ENCODE measurements around the gene MAP4K5. TPM values are rescaled to one million over a fixed set of nuclear protein-coding genes. Genes with fewer than 3 reads are reported as not detected.

Gene MAP4K5
- total RNA-seq, 1 experiment from 2014 or later, result 39.1 TPM

DNA sequence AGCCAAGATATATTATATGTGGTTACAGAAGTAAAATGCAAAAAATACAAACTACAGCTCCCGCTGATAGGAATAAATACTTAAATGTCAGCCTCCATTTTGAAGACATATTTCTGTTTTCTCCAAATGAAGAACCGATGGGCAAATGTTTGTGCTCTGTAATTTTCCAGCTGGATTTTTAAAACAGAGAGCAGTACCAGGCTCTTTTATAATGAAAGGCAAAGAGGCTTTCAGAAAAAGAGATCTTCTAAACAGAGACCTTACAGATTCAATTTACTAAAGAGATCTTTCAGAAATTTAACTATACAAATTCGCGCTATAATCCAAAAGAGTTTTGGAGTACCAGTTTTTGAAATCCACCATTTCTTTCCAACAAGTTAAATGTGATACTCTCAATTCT is 19.9 kb downstream of the MAP4K5 start:
- POLR2A ChIA-PET, result no interaction called here

More for the DNA sequence above, 19.9 kb downstream of the MAP4K5 start:
- ATAC-seq, result no peak
- Histone ChIP-seq H3K9ac (ENCODE audit: low read length) (no peak overlapping the region), H3K9me3 (ENCODE audit: control insufficient read depth in 1 of 2, insufficient read depth in 1 of 2, low read depth in 1 of 2, low read length in 2 of 2) (no peaks in the 10 kb centered on the region), H3K4me3 (replicated peaks in 1 of 2; ENCODE audit: low read depth in 1 of 2, low read length in 2 of 2) (no peak overlapping the region), H3K27ac (ENCODE audit: low read depth, low read length) (no peak overlapping the region), H3K36me3 (ENCODE audit: control insufficient read depth in 1 of 2, insufficient read depth in 2 of 2, low read length in 2 of 2) (0 out of 4 replicates have a peak, but pooled peaks cover 0 to 3% of the 10 kb centered on the region in 2 experiments), H2AFZ (ENCODE audit: low read depth, low read length, poor library complexity, severe bottlenecking) (no peak overlapping the region), H3K27me3 (ENCODE audit: insufficient read depth, low read length) (no peaks in the 10 kb centered on the region), H3K4me1 (ENCODE audit: control insufficient read depth in 1 of 2, insufficient read depth in 2 of 2, low read length in 2 of 2) (peaks cover under 1 to 3% of the 10 kb centered on the region in 2 experiments; a peak in 3 of 4 replicates), H3K9me2 (ENCODE audit: insufficient read depth) (no peaks in the 10 kb centered on the region), H3K4me2 (ENCODE audit: low read length) (no peak overlapping the region), H3K79me2 (ENCODE audit: insufficient read depth, low read length) (peaks cover 83% of the 10 kb centered on the region), H4K20me1 (ENCODE audit: insufficient read depth) (no peaks in the 10 kb centered on the region)
- ChIA-PET CTCF (no interaction called here), RAD21 (ENCODE audit: low non-redundant PET in 1 of 2, low total read pairs in 2 of 2, uncharacterized antibody in 2 of 2, unreplicated experiment in 2 of 2) (no interaction called here)
- no TSS peak for BruUV-seq (replicated peaks)
- TF ChIP-seq, protein P1, sequence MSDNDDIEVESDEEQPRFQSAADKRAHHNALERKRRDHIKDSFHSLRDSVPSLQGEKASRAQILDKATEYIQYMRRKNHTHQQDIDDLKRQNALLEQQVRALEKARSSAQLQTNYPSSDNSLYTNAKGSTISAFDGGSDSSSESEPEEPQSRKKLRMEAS (IDR thresholded peaks at IDR 0.05), result no peak
- TF ChIP-seq CEBPB (IDR thresholded peaks at IDR 0.05; ENCODE audit: low read depth), result no peak
- TF ChIP-seq YY1 (IDR thresholded peaks at IDR 0.05; ENCODE audit: extremely low read depth, insufficient replicate concordance, low read depth, low read length), result no peak
- no peak for TF ChIP-seq SIN3A (IDR thresholded peaks at IDR 0.05; ENCODE audit: low read depth)
- TF ChIP-seq ZNF274 (IDR thresholded peaks at IDR 0.05; ENCODE audit: low read depth, low read length), result no peak
- TF ChIP-seq POLR2A (IDR thresholded peaks at IDR 0.05; ENCODE audit: borderline replicate concordance, extremely low read depth, insufficient read depth, insufficient read length), result no peak
- TF ChIP-seq ELF1 (IDR thresholded peaks at IDR 0.05; ENCODE audit: borderline replicate concordance, low read depth), result no peak
- TF ChIP-seq SP1 (IDR thresholded peaks at IDR 0.05; ENCODE audit: low read depth), result no peak
- TF ChIP-seq EZH2phosphoT487 (IDR thresholded peaks at IDR 0.05; ENCODE audit: borderline replicate concordance), result no peak
- TF ChIP-seq, protein P2, sequence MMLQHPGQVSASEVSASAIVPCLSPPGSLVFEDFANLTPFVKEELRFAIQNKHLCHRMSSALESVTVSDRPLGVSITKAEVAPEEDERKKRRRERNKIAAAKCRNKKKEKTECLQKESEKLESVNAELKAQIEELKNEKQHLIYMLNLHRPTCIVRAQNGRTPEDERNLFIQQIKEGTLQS (IDR thresholded peaks at IDR 0.05), result no peak
- TF ChIP-seq, protein P3, sequence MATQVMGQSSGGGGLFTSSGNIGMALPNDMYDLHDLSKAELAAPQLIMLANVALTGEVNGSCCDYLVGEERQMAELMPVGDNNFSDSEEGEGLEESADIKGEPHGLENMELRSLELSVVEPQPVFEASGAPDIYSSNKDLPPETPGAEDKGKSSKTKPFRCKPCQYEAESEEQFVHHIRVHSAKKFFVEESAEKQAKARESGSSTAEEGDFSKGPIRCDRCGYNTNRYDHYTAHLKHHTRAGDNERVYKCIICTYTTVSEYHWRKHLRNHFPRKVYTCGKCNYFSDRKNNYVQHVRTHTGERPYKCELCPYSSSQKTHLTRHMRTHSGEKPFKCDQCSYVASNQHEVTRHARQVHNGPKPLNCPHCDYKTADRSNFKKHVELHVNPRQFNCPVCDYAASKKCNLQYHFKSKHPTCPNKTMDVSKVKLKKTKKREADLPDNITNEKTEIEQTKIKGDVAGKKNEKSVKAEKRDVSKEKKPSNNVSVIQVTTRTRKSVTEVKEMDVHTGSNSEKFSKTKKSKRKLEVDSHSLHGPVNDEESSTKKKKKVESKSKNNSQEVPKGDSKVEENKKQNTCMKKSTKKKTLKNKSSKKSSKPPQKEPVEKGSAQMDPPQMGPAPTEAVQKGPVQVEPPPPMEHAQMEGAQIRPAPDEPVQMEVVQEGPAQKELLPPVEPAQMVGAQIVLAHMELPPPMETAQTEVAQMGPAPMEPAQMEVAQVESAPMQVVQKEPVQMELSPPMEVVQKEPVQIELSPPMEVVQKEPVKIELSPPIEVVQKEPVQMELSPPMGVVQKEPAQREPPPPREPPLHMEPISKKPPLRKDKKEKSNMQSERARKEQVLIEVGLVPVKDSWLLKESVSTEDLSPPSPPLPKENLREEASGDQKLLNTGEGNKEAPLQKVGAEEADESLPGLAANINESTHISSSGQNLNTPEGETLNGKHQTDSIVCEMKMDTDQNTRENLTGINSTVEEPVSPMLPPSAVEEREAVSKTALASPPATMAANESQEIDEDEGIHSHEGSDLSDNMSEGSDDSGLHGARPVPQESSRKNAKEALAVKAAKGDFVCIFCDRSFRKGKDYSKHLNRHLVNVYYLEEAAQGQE (IDR thresholded peaks at IDR 0.05; ENCODE audit: low read depth), result no peak
- no peak for TF ChIP-seq SRF (IDR thresholded peaks at IDR 0.05; ENCODE audit: low read depth)
- TF ChIP-seq, protein P4, sequence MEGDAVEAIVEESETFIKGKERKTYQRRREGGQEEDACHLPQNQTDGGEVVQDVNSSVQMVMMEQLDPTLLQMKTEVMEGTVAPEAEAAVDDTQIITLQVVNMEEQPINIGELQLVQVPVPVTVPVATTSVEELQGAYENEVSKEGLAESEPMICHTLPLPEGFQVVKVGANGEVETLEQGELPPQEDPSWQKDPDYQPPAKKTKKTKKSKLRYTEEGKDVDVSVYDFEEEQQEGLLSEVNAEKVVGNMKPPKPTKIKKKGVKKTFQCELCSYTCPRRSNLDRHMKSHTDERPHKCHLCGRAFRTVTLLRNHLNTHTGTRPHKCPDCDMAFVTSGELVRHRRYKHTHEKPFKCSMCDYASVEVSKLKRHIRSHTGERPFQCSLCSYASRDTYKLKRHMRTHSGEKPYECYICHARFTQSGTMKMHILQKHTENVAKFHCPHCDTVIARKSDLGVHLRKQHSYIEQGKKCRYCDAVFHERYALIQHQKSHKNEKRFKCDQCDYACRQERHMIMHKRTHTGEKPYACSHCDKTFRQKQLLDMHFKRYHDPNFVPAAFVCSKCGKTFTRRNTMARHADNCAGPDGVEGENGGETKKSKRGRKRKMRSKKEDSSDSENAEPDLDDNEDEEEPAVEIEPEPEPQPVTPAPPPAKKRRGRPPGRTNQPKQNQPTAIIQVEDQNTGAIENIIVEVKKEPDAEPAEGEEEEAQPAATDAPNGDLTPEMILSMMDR (IDR thresholded peaks at IDR 0.05 in 2 of 3, conservative IDR thresholded peaks at IDR 0.05 in 1 of 3; ENCODE audit: borderline replicate concordance in 1 of 3, insufficient read depth in 1 of 3, low read depth in 2 of 3, low read length in 2 of 3), result no peak
- TF ChIP-seq EZH2 (IDR thresholded peaks at IDR 0.05), result no peak
- TF ChIP-seq, protein P5, sequence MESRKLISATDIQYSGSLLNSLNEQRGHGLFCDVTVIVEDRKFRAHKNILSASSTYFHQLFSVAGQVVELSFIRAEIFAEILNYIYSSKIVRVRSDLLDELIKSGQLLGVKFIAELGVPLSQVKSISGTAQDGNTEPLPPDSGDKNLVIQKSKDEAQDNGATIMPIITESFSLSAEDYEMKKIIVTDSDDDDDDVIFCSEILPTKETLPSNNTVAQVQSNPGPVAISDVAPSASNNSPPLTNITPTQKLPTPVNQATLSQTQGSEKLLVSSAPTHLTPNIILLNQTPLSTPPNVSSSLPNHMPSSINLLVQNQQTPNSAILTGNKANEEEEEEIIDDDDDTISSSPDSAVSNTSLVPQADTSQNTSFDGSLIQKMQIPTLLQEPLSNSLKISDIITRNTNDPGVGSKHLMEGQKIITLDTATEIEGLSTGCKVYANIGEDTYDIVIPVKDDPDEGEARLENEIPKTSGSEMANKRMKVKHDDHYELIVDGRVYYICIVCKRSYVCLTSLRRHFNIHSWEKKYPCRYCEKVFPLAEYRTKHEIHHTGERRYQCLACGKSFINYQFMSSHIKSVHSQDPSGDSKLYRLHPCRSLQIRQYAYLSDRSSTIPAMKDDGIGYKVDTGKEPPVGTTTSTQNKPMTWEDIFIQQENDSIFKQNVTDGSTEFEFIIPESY (IDR thresholded peaks at IDR 0.05; ENCODE audit: extremely low read depth, insufficient replicate concordance, low read length), result no peak
- no peak for TF ChIP-seq RAD21 (IDR thresholded peaks at IDR 0.05; ENCODE audit: low read depth)
- TF ChIP-seq FOSL1 (IDR thresholded peaks at IDR 0.05; ENCODE audit: low read depth), result no peak
- TF ChIP-seq ZFX (IDR thresholded peaks at IDR 0.05), result no peak
- no peak for DNase-seq (ENCODE audit: low read depth, low spot score)
- intact Hi-C loops (cut with micrococcal nuclease), result no loop called here
